Nephron progenitor cell (in vitro differentiated cells): ENCODE measurements around the gene DIP2C.

ENCODE experiments used
- DNase-seq: peaks from one replicate; pipeline ENCODE4 v3.0.0; 2021
- H3K27ac Mint-ChIP-seq: 2 replicates; pipeline ENCODE4 v1.8.0; 2021; ENCODE audit warnings: mild to moderate bottlenecking, moderate library complexity, mixed read lengths
- H3K27me3 Mint-ChIP-seq: 2 replicates; pipeline ENCODE4 v1.8.0; 2021; ENCODE audit warnings: mild to moderate bottlenecking, low read depth, mixed read lengths; ENCODE audit not compliant: poor library complexity
- H3K36me3 Mint-ChIP-seq: 2 replicates; pipeline ENCODE4 v1.8.0; 2021; ENCODE audit warnings: low read depth, mixed read lengths
- H3K4me1 Mint-ChIP-seq: 2 replicates; pipeline ENCODE4 v1.8.0; 2021; ENCODE audit warnings: mixed read lengths
- H3K4me3 Mint-ChIP-seq: 2 replicates; pipeline ENCODE4 v1.8.0; 2021; ENCODE audit warnings: mild to moderate bottlenecking, moderate library complexity, mixed read lengths
- H3K9me3 Mint-ChIP-seq: 2 replicates; pipeline ENCODE4 v1.8.0; 2021; ENCODE audit warnings: mild to moderate bottlenecking, moderate library complexity, mixed read lengths
- TF ChIP-seq, protein P1 (sequence below): fragments of 200-600 bp; sonication (generic); IDR thresholded peaks from 2 replicates; pipeline ENCODE4 v1.5.0; 2021; ENCODE audit warnings: antibody characterized with exemption

Gene DIP2C

DNA sequence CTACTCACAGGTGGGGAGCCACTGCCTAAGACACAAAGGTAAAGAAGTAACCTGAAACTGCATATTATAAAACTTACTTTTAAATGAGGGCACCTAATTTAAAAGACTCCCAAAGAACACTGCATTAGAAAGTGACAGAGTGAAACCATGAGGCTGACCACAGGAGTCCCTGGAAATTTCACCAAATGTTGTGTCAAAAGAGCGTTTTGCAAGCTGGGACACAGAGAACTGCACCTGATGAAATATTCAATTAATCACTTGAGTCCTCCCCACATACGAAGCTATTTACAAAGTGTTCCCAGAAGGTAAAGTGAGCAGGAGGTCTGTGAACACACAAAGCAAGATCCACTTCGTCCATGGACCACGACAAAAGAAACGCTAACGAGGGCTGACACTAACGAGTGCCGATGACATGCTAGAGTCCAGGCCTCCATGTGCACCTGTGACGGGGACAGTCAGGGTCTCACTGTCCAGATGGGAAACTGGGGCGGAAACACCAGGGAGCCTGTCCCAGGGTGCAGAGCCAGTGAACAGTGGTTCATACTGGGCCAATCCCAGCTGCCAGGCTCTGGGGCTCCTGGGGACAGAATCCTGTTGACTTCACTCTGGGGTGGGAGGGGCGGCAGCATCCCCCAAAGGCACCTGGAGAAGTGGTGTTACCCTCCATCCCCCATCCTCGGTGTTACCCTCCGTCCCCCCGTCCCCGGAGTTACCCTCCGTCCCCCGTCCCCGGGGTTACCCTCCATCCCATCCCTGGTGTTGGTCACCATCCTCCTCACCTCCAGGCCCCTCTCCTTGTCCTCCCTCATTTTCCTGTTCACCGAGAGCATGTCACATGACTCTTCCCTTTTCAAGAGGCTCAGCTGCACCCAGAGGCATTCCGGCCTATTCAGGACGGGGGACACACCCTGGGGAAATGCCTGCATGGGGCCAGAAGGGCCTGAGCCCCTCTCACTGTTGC lies 63.4 kb downstream of the DIP2C start:
- H3K4me3 Mint-ChIP-seq = peak overlapping the region; percentile 34

DNA sequence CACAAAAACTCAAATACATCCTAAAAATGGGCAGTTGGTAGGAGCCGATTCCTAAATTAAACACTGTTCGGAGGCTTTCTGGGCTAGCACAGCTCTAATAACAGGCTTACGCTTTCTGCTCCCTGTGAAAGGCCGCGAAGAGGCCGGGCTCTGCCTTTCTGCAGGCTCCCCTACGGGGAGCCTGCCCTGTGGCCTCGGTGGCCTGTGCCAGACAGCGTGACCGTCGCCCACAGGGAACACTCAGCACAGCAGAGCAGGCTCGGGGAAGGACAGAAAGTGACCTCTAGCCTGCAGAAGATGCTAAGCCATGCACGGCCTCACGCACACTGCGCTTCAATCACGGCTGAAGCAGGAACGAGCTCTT lies 64.2 kb downstream of the DIP2C start:
- DNase-seq = peak; percentile 50
- TF ChIP-seq, protein P1, sequence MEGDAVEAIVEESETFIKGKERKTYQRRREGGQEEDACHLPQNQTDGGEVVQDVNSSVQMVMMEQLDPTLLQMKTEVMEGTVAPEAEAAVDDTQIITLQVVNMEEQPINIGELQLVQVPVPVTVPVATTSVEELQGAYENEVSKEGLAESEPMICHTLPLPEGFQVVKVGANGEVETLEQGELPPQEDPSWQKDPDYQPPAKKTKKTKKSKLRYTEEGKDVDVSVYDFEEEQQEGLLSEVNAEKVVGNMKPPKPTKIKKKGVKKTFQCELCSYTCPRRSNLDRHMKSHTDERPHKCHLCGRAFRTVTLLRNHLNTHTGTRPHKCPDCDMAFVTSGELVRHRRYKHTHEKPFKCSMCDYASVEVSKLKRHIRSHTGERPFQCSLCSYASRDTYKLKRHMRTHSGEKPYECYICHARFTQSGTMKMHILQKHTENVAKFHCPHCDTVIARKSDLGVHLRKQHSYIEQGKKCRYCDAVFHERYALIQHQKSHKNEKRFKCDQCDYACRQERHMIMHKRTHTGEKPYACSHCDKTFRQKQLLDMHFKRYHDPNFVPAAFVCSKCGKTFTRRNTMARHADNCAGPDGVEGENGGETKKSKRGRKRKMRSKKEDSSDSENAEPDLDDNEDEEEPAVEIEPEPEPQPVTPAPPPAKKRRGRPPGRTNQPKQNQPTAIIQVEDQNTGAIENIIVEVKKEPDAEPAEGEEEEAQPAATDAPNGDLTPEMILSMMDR = no peak
- Mint-ChIP-seq H3K27me3 (no peaks in the 10 kb centered on the region), H3K36me3 (peaks cover 22% of the 10 kb centered on the region), H3K4me1 (peaks cover 81% of the 10 kb centered on the region), H3K27ac (peak overlapping the region; percentile 97), H3K9me3 (no peaks in the 10 kb centered on the region), H3K4me3 (peak overlapping the region; percentile 56)

More for the DNA sequence above, 63.4 kb downstream of the DIP2C start:
- Mint-ChIP-seq H3K36me3 (peaks cover 21% of the 10 kb centered on the region), H3K9me3 (no peaks in the 10 kb centered on the region), H3K27ac (peak overlapping the region; percentile 97), H3K4me1 (peaks cover 78% of the 10 kb centered on the region), H3K27me3 (no peaks in the 10 kb centered on the region)
- DNase-seq = no peak
- TF ChIP-seq, protein P1 = no peak

DNA sequence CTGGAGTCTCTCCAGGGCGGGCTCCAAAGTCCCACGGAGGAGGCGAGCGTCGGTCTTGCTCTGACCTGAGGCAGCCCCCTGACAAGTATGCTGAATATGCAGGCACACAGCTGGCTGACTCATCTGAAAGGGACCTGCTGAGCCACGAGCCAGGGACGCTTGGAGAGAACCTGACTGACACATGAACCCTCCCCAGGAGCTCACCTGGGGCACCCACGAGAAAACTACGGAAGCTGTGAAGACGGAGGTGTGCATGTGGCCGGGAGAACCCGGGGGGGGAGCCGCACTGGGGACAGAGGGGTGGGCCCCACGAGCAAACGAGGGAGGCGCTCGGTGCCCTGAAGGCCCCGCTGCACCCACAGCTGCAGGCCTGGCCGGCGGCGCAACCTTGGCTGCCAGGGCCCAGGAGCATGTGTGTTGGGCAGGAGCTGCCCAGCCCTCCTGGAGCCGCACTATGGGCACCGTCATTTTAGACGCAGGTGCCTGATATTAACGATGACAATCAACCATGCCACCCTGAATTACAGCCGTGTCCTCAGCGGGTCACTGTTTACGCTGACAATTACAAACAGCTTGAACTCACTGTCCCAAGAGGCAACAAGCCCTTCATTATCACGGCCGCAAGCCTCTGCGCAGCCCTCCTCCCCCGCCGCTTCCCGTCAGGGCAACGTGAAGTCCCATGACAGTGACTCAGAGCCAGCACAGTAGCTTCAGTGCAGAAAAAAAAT lies 64.7 kb downstream of the DIP2C start:
- Mint-ChIP-seq H3K27me3 (no peaks in the 10 kb centered on the region), H3K9me3 (no peaks in the 10 kb centered on the region), H3K4me3 (peak overlapping the region; percentile 74), H3K27ac (peak overlapping the region; percentile 97), H3K4me1 (peaks cover 82% of the 10 kb centered on the region), H3K36me3 (peaks cover 17% of the 10 kb centered on the region)
- peak; percentile 45 for DNase-seq
- TF ChIP-seq, protein P1 = no peak

DNA sequence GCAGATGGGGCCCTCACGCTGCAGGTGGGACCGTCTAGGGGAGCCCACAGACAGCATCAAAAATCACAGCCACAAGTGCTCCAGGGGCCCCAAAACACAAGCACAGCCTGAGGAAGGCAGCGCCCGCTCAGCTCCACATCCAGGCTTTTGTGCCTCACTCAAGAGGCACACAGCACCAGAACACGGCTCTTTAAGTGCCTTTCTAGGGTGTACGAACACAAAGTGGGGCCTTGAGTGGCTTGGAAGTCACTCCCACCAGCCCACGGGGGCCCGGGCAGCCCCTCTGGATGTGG lies 65.2 kb downstream of the DIP2C start:
- TF ChIP-seq, protein P1 = no peak
- peaks cover 15% of the 10 kb centered on the region for H3K36me3 Mint-ChIP-seq
- H3K27ac Mint-ChIP-seq = peak overlapping the region; percentile 59
- no peaks in the 10 kb centered on the region for H3K27me3 Mint-ChIP-seq
- no peaks in the 10 kb centered on the region for H3K9me3 Mint-ChIP-seq
- H3K4me3 Mint-ChIP-seq = peak overlapping the region; percentile 74
- H3K4me1 Mint-ChIP-seq = peaks cover 82% of the 10 kb centered on the region
- DNase-seq = no peak

DNA sequence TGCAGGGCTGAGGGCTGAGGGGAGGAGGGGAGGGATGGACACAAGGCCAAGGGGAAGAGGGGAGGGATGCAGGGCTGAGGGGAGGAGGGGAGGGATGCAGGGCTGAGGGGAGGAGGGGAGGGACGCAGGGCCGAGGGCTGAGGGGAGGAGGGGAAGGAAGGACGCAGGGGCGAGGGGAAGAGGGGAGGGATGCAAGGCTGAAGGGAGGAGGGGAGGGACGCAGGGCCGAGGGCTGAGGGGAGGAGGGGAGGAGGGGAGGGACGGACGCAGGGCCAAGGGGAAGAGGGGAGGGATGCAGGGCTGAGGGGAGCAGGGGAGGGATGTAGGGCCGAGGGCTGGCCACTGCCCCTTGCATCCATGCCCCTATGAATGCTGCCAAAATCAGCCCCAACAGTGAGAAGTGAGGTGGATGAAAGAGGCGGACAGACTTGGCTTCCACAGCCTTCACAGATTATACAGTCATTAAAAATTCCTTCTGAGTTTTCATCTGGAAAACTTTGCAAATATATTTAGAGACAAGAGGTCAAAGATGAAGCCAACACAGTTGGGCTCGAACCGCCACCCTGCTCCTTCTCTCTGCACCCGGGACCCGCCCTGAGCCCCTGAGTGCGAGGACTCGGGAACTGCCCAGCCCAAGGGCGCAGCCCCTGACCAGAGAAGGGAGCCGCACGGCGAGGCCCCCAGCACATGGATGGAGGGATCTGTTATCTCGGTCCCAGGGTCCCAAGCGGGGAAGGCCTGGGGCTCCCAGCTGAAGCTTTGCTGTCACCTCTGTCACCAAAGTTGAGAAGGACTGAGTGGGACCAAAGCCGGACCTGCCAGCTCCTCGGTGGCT lies 65.8 kb downstream of the DIP2C start:
- no peak for DNase-seq
- H3K4me3 Mint-ChIP-seq = no peak overlapping the region
- H3K9me3 Mint-ChIP-seq = no peaks in the 10 kb centered on the region
- no peak overlapping the region for H3K27ac Mint-ChIP-seq
- H3K36me3 Mint-ChIP-seq = peaks cover 11% of the 10 kb centered on the region
- peaks cover 83% of the 10 kb centered on the region for H3K4me1 Mint-ChIP-seq
- no peaks in the 10 kb centered on the region for H3K27me3 Mint-ChIP-seq
- TF ChIP-seq, protein P1 = no peak
